Psoas muscle (tissue), 8 donors: ENCODE measurements around the gene PTPRK. TPM values are rescaled to one million over a fixed set of nuclear protein-coding genes. Genes with fewer than 3 reads are reported as not detected.

Experiments
- ATAC-seq, 4 donors: fragments of 200-7000 bp; cut with Tn5 transposase; one replicate each; pipeline ENCODE4 v1.9.1; 2020; ENCODE audit warnings: moderate library complexity in 3 of 4, mild to moderate bottlenecking in 2 of 4
- DNase-seq, 2 donors: peaks; one replicate each; pipeline ENCODE4 v3.0.0-alpha.2; 2020
- H3K27ac ChIP-seq: fragments of 200-600 bp; one replicate; pipeline ENCODE4 v1.8.0; 2022
- H3K27me3 ChIP-seq, 3 donors: fragments of 200-600 bp in 1 of 3; one replicate each; pipeline versions ENCODE4 v1.6.1 to v1.8.0; 2013 to 2022; ENCODE audit warnings: low read length in 2 of 3, mild to moderate bottlenecking in 2 of 3, moderate library complexity in 1 of 3; ENCODE audit not compliant: insufficient read depth in 3 of 3
- H3K36me3 ChIP-seq, 2 donors: fragments of 200-600 bp in 1 of 2; one replicate each; pipeline versions ENCODE4 v1.6.1 to v1.8.0; 2013 to 2022; ENCODE audit warnings: low read depth in 1 of 2, mild to moderate bottlenecking in 1 of 2, moderate library complexity in 1 of 2; ENCODE audit not compliant: insufficient read depth in 1 of 2
- H3K4me1 ChIP-seq: fragments of 200-600 bp; one replicate; pipeline ENCODE4 v1.8.0; 2022
- H3K4me3 ChIP-seq: fragments of 200-600 bp; one replicate; pipeline ENCODE4 v1.8.0; 2022; ENCODE audit warnings: mild to moderate bottlenecking
- H3K9me3 ChIP-seq: fragments of 200-600 bp; one replicate; pipeline ENCODE4 v1.8.0; 2022
- CTCF ChIP-seq: fragments of 200-600 bp; IDR thresholded peaks from one replicate; pipeline ENCODE4 v1.8.0; 2022; ENCODE audit warnings: antibody characterized with exemption
- WGBS, 3 donors: extraction: QIAGEN DNeasy Blood & Tissue Kit; methylation state at CpG; one replicate each; pipeline versions ENCODE4 v1.1.6 to v1.1.7; 2013; 5-methylcytosine and 5-hydroxymethylcytosine counted together
- intact Hi-C, 2 donors: fragments of 100-400 bp; cut with DNase I; formaldehyde crosslinking; loops; one replicate each; pipeline versions ENCODE4 v1.11.0 to v1.14.2; 2022
- polyA plus RNA-seq, 3 donors: library from polyadenylated mRNA; stranded (reverse); fragments of 200-250 nt; gene quantifications; one replicate each; pipeline ENCODE4 v1.2.3, GENCODE V29; 2013
- total RNA-seq, 4 donors: library from RNA; stranded (reverse); fragmentation: NEBNext Ultra II Directional in 2 of 4; extraction: Animal tissue kit (Norgen Biotek cat#: 25700) in 2 of 4; gene quantifications; one replicate each; pipeline versions ENCODE4 v1.2.1 to v1.2.4, GENCODE V29; 2021 to 2023
- donor health status: healthy with polysubstance abuse.
- donor health status: DM: no; HTN: no; CAD: no; lungs with moderate emphysema.
- donor health status: Bipolar disorder and iron deficiency.
- donor health status: healthy.
- donor health status: DM: yes; HTN: yes; CAD: no.
- donor health status: DM: no; HTN: no; CAD: no.
- donor health status: DM: no; HTN: no; CAD: no.
- donor health status: DM: yes; HTN: yes; CAD: no.

The PTPRK gene
- total and polyA plus RNA-seq, 7 donors = 3.2 to 10.6 (median 9.1) TPM

DNA sequence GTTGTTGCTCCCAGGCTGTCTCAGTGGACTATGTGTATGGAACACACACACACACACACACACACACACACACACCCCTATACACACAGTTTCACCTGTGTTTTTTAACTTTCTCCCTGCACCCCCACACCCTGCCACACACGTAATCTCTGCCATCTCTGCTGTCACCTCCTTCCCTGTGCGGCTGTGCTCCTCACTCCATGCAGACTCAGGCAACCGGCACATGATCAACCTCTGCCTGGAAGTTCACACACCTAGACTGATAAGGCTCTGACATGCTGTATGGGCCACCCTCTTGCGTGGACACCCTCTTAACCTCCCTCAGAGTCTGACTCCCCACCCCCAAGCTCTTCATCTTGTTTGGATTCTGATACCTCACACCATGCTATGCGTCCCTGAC lies 467.3 kb downstream of the PTPRK start:
- H3K4me3 ChIP-seq = no peak overlapping the region
- no peak for TF ChIP-seq CTCF
- H3K27me3 ChIP-seq = no peaks in the 10 kb centered on the region
- H3K36me3 ChIP-seq = no peaks in the 10 kb centered on the region
- no peaks in the 10 kb centered on the region for H3K9me3 ChIP-seq
- intact Hi-C loops = no loop called here
- H3K27ac ChIP-seq = no peak overlapping the region
- ATAC-seq (no peak), DNase-seq (no peak)
- no peaks in the 10 kb centered on the region for H3K4me1 ChIP-seq
- 96 to 99% (median 98%) methylated on average over 5 of the region's 5 CpGs for WGBS, 3 donors

DNA sequence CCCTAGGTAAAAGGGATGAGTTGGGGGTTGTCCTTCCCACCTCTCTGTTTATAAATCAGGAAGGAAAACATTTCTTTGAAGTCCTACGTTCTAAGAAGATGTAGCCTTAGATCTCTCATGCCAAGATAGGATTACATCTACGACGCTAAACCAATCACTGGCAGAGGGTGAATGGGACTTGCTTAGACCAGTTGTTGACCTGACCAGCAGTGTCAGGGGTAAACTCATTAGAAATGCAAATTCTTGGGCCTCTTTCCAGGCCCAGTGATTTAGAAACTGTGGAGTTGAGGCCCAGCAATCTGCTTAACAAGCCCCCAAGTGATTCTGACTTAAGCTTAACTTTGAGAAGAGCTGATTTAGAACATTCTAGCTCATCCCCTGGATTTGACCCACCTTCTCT lies 472.4 kb downstream of the PTPRK start:
- Histone ChIP-seq H3K4me1 (no peaks in the 10 kb centered on the region), H3K4me3 (no peak overlapping the region), H3K36me3 (no peaks in the 10 kb centered on the region), H3K9me3 (no peaks in the 10 kb centered on the region), H3K27me3 (no peaks in the 10 kb centered on the region), H3K27ac (no peak overlapping the region)
- intact Hi-C loops = no loop called here
- WGBS, 3 donors = 64 to 81% (median 65%) methylated on average over 3 of the region's 3 CpGs
- DNase-seq (no peak), ATAC-seq (no peak)
- TF ChIP-seq CTCF = no peak

DNA sequence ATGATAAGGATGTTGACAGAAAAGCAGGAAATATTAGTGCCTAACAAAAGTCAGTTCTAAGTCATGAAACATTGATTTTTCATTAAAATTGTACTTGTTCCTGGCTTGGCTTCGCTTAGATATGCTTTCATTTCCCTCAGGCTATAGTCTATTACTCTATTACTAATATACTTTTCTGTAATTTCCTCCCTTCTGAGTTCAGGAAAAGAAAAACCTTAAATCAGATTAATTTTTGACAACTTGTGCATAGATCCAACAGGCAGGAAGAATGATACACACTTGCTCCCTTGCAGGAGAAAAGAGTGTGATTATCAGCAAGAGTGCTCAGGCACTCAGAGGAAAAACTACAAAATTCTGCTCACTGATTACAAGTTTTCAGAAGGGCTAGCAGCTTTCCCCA lies 474.4 kb downstream of the PTPRK start:
- H3K27me3 ChIP-seq = no peaks in the 10 kb centered on the region
- DNase-seq = no peak
- no peak for TF ChIP-seq CTCF
- no peaks in the 10 kb centered on the region for H3K9me3 ChIP-seq
- no peak overlapping the region for H3K4me3 ChIP-seq
- H3K4me1 ChIP-seq = no peaks in the 10 kb centered on the region
- 71 to 87% (median 78%) methylated on average over 1 of the region's 1 CpG for WGBS, 3 donors
- no peak for ATAC-seq
- no peak overlapping the region for H3K27ac ChIP-seq
- H3K36me3 ChIP-seq = no peaks in the 10 kb centered on the region
- intact Hi-C loops = no loop called here

DNA sequence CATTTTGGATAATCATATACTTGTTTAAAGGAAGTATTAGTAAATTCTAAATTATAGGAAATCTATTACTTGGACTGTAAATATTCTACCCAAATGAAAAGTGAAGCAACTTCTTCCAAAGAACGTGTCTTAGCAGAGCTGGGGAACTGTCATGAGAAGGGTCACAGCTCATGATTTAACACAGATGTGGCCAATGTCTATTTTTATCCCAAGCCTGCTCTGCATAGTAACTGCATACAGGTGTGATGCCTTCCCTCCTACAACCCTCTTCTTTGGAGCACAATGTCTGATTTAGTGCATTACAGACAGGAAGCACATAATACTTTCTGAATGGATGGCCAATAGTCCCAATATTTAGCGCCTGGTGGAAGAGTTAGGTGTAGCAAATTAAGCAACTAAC lies 480.9 kb downstream of the PTPRK start:
- no peaks in the 10 kb centered on the region for H3K27me3 ChIP-seq
- intact Hi-C loops = no loop called here
- no peak for TF ChIP-seq CTCF
- H3K36me3 ChIP-seq = no peaks in the 10 kb centered on the region
- H3K4me1 ChIP-seq = no peaks in the 10 kb centered on the region
- 58 to 68% (median 58%) methylated on average over 2 of the region's 2 CpGs for WGBS, 3 donors
- H3K4me3 ChIP-seq = no peak overlapping the region
- H3K9me3 ChIP-seq = no peaks in the 10 kb centered on the region
- no peak overlapping the region for H3K27ac ChIP-seq
- DNase-seq (no peak), ATAC-seq (peak in 1 of 4 donors; percentile 52)

GRCh38 chr6:128036808-128037570 lies 483.4 kb downstream of the PTPRK start:
- H3K4me1 ChIP-seq = no peaks in the 10 kb centered on the region
- no peak for TF ChIP-seq CTCF
- no peak overlapping the region for H3K27ac ChIP-seq
- ATAC-seq = no peak
- no peak for DNase-seq
- H3K27me3 ChIP-seq = no peaks in the 10 kb centered on the region
- intact Hi-C loops = no loop called here
- H3K36me3 ChIP-seq = no peaks in the 10 kb centered on the region
- WGBS, 3 donors = 77 to 83% (median 78%) methylated on average over 7 of the region's 7 CpGs
- H3K4me3 ChIP-seq = no peak overlapping the region
- no peaks in the 10 kb centered on the region for H3K9me3 ChIP-seq
